Daoy (cell line): ENCODE results near the gene PRKD1. TPM values are rescaled to one million over a fixed set of nuclear protein-coding genes. Genes with fewer than 3 reads are reported as not detected.

Source experiments
- DNase-seq: peaks from one replicate; pipeline ENCODE4 v3.0.0-alpha.2; 2015; ENCODE audit warnings: low read depth
- total RNA-seq: library from RNA; depleted of rRNA; stranded (reverse); fragments of >200 nt; shearing (Covaris generic); gene quantifications from 2 replicates; pipeline ENCODE4 v1.2.3, GENCODE V29; 2014; rRNA removed

The PRKD1 gene
- 2.9 and 3.3 TPM in 2 replicates for total RNA-seq

- DNase-seq = peak; percentile 75
Measured at GRCh38 chr14:29927376-29928116, at the start of gene PRKD1. TSS of gene PRKD1 (minus strand) at chr14:29927847.

- no peak for DNase-seq
Measured at GRCh38 chr14:29971101-29971500, 43.5 kb upstream of the PRKD1 start.

- no peak for DNase-seq
Measured at GRCh38 chr14:29955087-29955486, 27.4 kb upstream of the PRKD1 start.

- DNase-seq = no peak
Measured at GRCh38 chr14:29953501-29953900, 25.9 kb upstream of the PRKD1 start.

- no peak for DNase-seq
Measured at GRCh38 chr14:29944091-29944490, 16.4 kb upstream of the PRKD1 start.

GRCh38 chr14:29941401-29941800, 13.8 kb upstream of the PRKD1 start:
- DNase-seq = no peak

- DNase-seq = no peak
Measured at GRCh38 chr14:29940482-29940881, 12.8 kb upstream of the PRKD1 start.

- DNase-seq = peak; percentile 17
Measured at GRCh38 chr14:29937116-29937515, 9.5 kb upstream of the PRKD1 start.

GRCh38 chr14:29930283-29930682, 2.6 kb upstream of the PRKD1 start:
- DNase-seq = peak; percentile 71

GRCh38 chr14:29928117-29928640, 532 bp upstream of the PRKD1 start:
- no peak for DNase-seq

GRCh38 chr14:29926701-29927375, 809 bp downstream of the PRKD1 start:
- peak; percentile 68 for DNase-seq

GRCh38 chr14:29926228-29926627, 1.4 kb downstream of the PRKD1 start:
- DNase-seq = no peak

- no peak for DNase-seq
Measured at GRCh38 chr14:29925736-29926135, 1.9 kb downstream of the PRKD1 start.

- peak; percentile 26 for DNase-seq
Measured at GRCh38 chr14:29925101-29925722, 2.4 kb downstream of the PRKD1 start.

- DNase-seq = no peak
Measured at GRCh38 chr14:29919845-29920244, 7.8 kb downstream of the PRKD1 start.

GRCh38 chr14:29918981-29919380, 8.7 kb downstream of the PRKD1 start:
- no peak for DNase-seq

- DNase-seq = no peak
Measured at GRCh38 chr14:29913566-29913965, 14.1 kb downstream of the PRKD1 start.

- DNase-seq = no peak
Measured at GRCh38 chr14:29911810-29912209, 15.8 kb downstream of the PRKD1 start.

- DNase-seq = no peak
Measured at GRCh38 chr14:29908652-29909577, 18.7 kb downstream of the PRKD1 start.

- peak; percentile 51 for DNase-seq
Measured at GRCh38 chr14:29906256-29906870, 21.3 kb downstream of the PRKD1 start.

- no peak for DNase-seq
Measured at GRCh38 chr14:29905543-29905942, 22.1 kb downstream of the PRKD1 start.
